Esophagus (tissue), 2 donors: ENCODE measurements around the gene SYNPO2. TPM values are rescaled to one million over a fixed set of nuclear protein-coding genes. Genes with fewer than 3 reads are reported as not detected.
A peak's percentile ranks its signal among the peaks of the same experiment; 100 is the strongest.
"Not testable (repeated sequence)": the region's sequence is repeated elsewhere in the genome, so short reads cannot be mapped to it uniquely, and the experiment has no call there.

Source experiments
- H3K27ac ChIP-seq, 2 donors: one replicate each; pipeline ENCODE4 v1.5.1; 2013; ENCODE audit warnings: low read depth in 2 of 2, mild to moderate bottlenecking in 2 of 2, inconsistent platforms in 1 of 2, low read length in 1 of 2, moderate library complexity in 1 of 2
- H3K27me3 ChIP-seq, 2 donors: one replicate each; pipeline ENCODE4 v1.6.1; 2013; ENCODE audit warnings: low read length in 2 of 2, control low read depth in 1 of 2, mild to moderate bottlenecking in 1 of 2; ENCODE audit not compliant: insufficient read depth in 2 of 2, control insufficient read depth in 1 of 2
- H3K36me3 ChIP-seq, 2 donors: one replicate each; pipeline ENCODE4 v1.6.1; 2013; ENCODE audit warnings: low read length in 1 of 2; ENCODE audit not compliant: control insufficient read depth in 2 of 2, insufficient read depth in 2 of 2
- H3K4me1 ChIP-seq, 2 donors: one replicate each; pipeline ENCODE4 v1.6.1; 2013; ENCODE audit warnings: low read length in 1 of 2; ENCODE audit not compliant: control insufficient read depth in 2 of 2, insufficient read depth in 2 of 2
- H3K4me3 ChIP-seq, 2 donors: one replicate each; pipeline ENCODE4 v1.5.1; 2013; ENCODE audit warnings: low read length in 2 of 2, mild to moderate bottlenecking in 2 of 2, low read depth in 1 of 2, moderate library complexity in 1 of 2
- H3K9me3 ChIP-seq, 2 donors: one replicate each; pipeline ENCODE4 v1.6.1; 2013; ENCODE audit warnings: mild to moderate bottlenecking in 2 of 2, low read depth in 1 of 2, low read length in 1 of 2, moderate library complexity in 1 of 2; ENCODE audit not compliant: control insufficient read depth in 2 of 2, insufficient read depth in 1 of 2
- WGBS, 2 donors: extraction: QIAGEN DNeasy Blood & Tissue Kit; methylation state at CpG; one replicate each; pipeline ENCODE4 v1.1.7; 2013; 5-methylcytosine and 5-hydroxymethylcytosine counted together
- polyA plus RNA-seq, 2 donors: library from polyadenylated mRNA; stranded (reverse); fragments of 200-250 nt; gene quantifications; one replicate each; pipeline ENCODE4 v1.2.3, GENCODE V29; 2013
- donor health status: healthy with polysubstance abuse.
- donor health status: Bipolar disorder and iron deficiency.

SYNPO2 gene
- polyA plus RNA-seq, 2 donors: 22.0 to 46.9 TPM

GRCh38 chr4:118999919-119000318 is 111.3 kb downstream of the SYNPO2 start:
- Histone ChIP-seq H3K9me3 (no peaks in the 10 kb centered on the region), H3K4me1 (no peaks in the 10 kb centered on the region), H3K27me3 (no peaks in the 10 kb centered on the region), H3K36me3 (no peaks in the 10 kb centered on the region), H3K27ac (peak overlapping the region; percentile 61 to 74), H3K4me3 (no peak overlapping the region)
- 72 to 73% methylated on average over 1 of the region's 1 CpG for WGBS, 2 donors

- H3K9me3 ChIP-seq: no peaks in the 10 kb centered on the region
- H3K27ac ChIP-seq: peak overlapping the region; percentile 61 to 74
- H3K4me1 ChIP-seq: no peaks in the 10 kb centered on the region
- WGBS, 2 donors: 59 to 61% methylated on average over 4 of the region's 4 CpGs
- H3K27me3 ChIP-seq: no peaks in the 10 kb centered on the region
- no peaks in the 10 kb centered on the region for H3K36me3 ChIP-seq
- H3K4me3 ChIP-seq: no peak overlapping the region
Measured at GRCh38 chr4:119000400-119000799, 111.7 kb downstream of the SYNPO2 start.

- Histone ChIP-seq H3K27me3 (no peaks in the 10 kb centered on the region), H3K4me1 (no peaks in the 10 kb centered on the region), H3K9me3 (no peaks in the 10 kb centered on the region), H3K36me3 (no peaks in the 10 kb centered on the region), H3K4me3 (no peak overlapping the region), H3K27ac (no peak overlapping the region)
- 64 to 93% methylated on average over 3 of the region's 3 CpGs for WGBS, 2 donors
Measured at GRCh38 chr4:119002476-119002875, 113.8 kb downstream of the SYNPO2 start.

GRCh38 chr4:119003001-119003400 is 114.3 kb downstream of the SYNPO2 start:
- not testable (repeated sequence) for H3K4me1 ChIP-seq, H3K27me3 ChIP-seq, H3K4me3 ChIP-seq, H3K36me3 ChIP-seq, H3K9me3 ChIP-seq, H3K27ac ChIP-seq
- 20 to 31% methylated on average over 1 of the region's 1 CpG for WGBS, 2 donors

- 66 to 77% methylated on average over 2 of the region's 2 CpGs for WGBS, 2 donors
- Histone ChIP-seq H3K27ac (no peak overlapping the region), H3K9me3 (no peaks in the 10 kb centered on the region), H3K4me1 (no peaks in the 10 kb centered on the region), H3K27me3 (no peaks in the 10 kb centered on the region), H3K4me3 (no peak overlapping the region), H3K36me3 (no peaks in the 10 kb centered on the region)
Measured at GRCh38 chr4:119005928-119006460, 117.3 kb downstream of the SYNPO2 start.

- Histone ChIP-seq H3K36me3 (no peaks in the 10 kb centered on the region), H3K27ac (no peak overlapping the region)
- 67% methylated on average over 2 of the region's 2 CpGs for WGBS, 2 donors
Measured at GRCh38 chr4:119008761-119009160, 120.1 kb downstream of the SYNPO2 start.

GRCh38 chr4:119010221-119010620 is 121.6 kb downstream of the SYNPO2 start:
- H3K27me3 ChIP-seq, H3K36me3 ChIP-seq, H3K4me3 ChIP-seq, H3K9me3 ChIP-seq, H3K4me1 ChIP-seq: not testable (repeated sequence)
- H3K27ac ChIP-seq: peak overlapping the region in 1 of 2 donors; percentile 49
- 77 to 81% methylated on average over 2 of the region's 2 CpGs for WGBS, 2 donors

More at GRCh38 chr4:119008761-119009160, 120.1 kb downstream of the SYNPO2 start:
- no peak overlapping the region for H3K4me3 ChIP-seq
- H3K27me3 ChIP-seq: no peaks in the 10 kb centered on the region
- no peaks in the 10 kb centered on the region for H3K9me3 ChIP-seq
- H3K4me1 ChIP-seq: peaks cover 0 to 2% of the 10 kb centered on the region in 2 donors

- Histone ChIP-seq H3K36me3 (no peaks in the 10 kb centered on the region), H3K27ac (peak overlapping the region; percentile 55), H3K9me3 (no peaks in the 10 kb centered on the region), H3K27me3 (no peaks in the 10 kb centered on the region), H3K4me3 (no peak overlapping the region), H3K4me1 (peaks cover 0 to 2% of the 10 kb centered on the region in 2 donors)
- 65 to 70% methylated on average over 7 of the region's 7 CpGs for WGBS, 2 donors
Measured at GRCh38 chr4:119010909-119011606, 122.4 kb downstream of the SYNPO2 start.

GRCh38 chr4:119011607-119011988 is 122.9 kb downstream of the SYNPO2 start:
- Histone ChIP-seq H3K4me1 (peaks cover 0 to 2% of the 10 kb centered on the region in 2 donors), H3K9me3 (no peaks in the 10 kb centered on the region), H3K27me3 (no peaks in the 10 kb centered on the region), H3K4me3 (no peak overlapping the region), H3K27ac (peak overlapping the region in 1 of 2 donors; percentile 41), H3K36me3 (no peaks in the 10 kb centered on the region)
- WGBS, 2 donors: 86 to 94% methylated on average over 1 of the region's 1 CpG

- H3K4me3 ChIP-seq: no peak overlapping the region
- H3K27me3 ChIP-seq: no peaks in the 10 kb centered on the region
- WGBS, 2 donors: 82 to 86% methylated on average over 2 of the region's 2 CpGs
- H3K9me3 ChIP-seq: no peaks in the 10 kb centered on the region
- H3K27ac ChIP-seq: no peak overlapping the region
- no peaks in the 10 kb centered on the region for H3K36me3 ChIP-seq
- peaks cover 0 to 2% of the 10 kb centered on the region in 2 donors for H3K4me1 ChIP-seq
Measured at GRCh38 chr4:119014658-119015057, 126.0 kb downstream of the SYNPO2 start.
